H9 (cell line): ENCODE measurements around the gene MBP. TPM values are rescaled to one million over a fixed set of nuclear protein-coding genes. Genes with fewer than 3 reads are reported as not detected.

ENCODE experiments used
- DNase-seq: peaks from one replicate; pipeline ENCODE4 v3.0.0-alpha.2; 2017
- H2AFZ ChIP-seq: one replicate; pipeline ENCODE4 v1.6.1; 2013; ENCODE audit warnings: mild to moderate bottlenecking, low read length, control low read depth, moderate library complexity
- H2AK5ac ChIP-seq: 2 replicates; pipeline ENCODE4 v1.6.1; 2013; ENCODE audit warnings: low read length, control low read depth, mixed read lengths; ENCODE audit not compliant: insufficient read length
- H2BK120ac ChIP-seq: one replicate; pipeline ENCODE4 v1.6.1; 2013; ENCODE audit warnings: low read depth, mild to moderate bottlenecking, low read length, control low read depth, inconsistent platforms; ENCODE audit not compliant: poor library complexity, severe bottlenecking
- H2BK12ac ChIP-seq: 2 replicates; pipeline ENCODE4 v1.6.1; 2013; ENCODE audit warnings: low read length, control low read depth, mixed read lengths, low read depth; ENCODE audit not compliant: insufficient read length
- H2BK15ac ChIP-seq: 2 replicates; pipeline ENCODE4 v1.6.1; 2013; ENCODE audit warnings: low read depth, low read length, control low read depth
- H2BK20ac ChIP-seq: one replicate; pipeline ENCODE4 v1.6.1; 2013; ENCODE audit warnings: low read depth, mild to moderate bottlenecking, low read length, control low read depth, inconsistent platforms; ENCODE audit not compliant: poor library complexity, severe bottlenecking
- H2BK5ac ChIP-seq: 2 replicates; pipeline ENCODE4 v1.6.1; 2013; ENCODE audit warnings: low read length, control low read depth, mixed read lengths; ENCODE audit not compliant: insufficient read length
- H3K14ac ChIP-seq: 2 replicates; pipeline ENCODE4 v1.6.1; 2013; ENCODE audit warnings: low read length, control low read depth; ENCODE audit not compliant: insufficient read depth
- H3K18ac ChIP-seq: 2 replicates; pipeline ENCODE4 v1.6.1; 2013; ENCODE audit warnings: low read depth, mild to moderate bottlenecking, mixed read lengths, low read length, control low read depth; ENCODE audit not compliant: insufficient read length
- H3K23ac ChIP-seq: 2 replicates; pipeline ENCODE4 v1.6.1; 2013; ENCODE audit warnings: low read length, control low read depth, mixed read lengths, low read depth; ENCODE audit not compliant: insufficient read length
- H3K23me2 ChIP-seq: 2 replicates; pipeline ENCODE4 v1.6.1; 2013; ENCODE audit warnings: low read depth, mild to moderate bottlenecking, mixed read lengths, low read length, control low read depth; ENCODE audit not compliant: insufficient read length, poor library complexity, severe bottlenecking
- H3K27ac ChIP-seq: 2 replicates; pipeline ENCODE4 v1.5.1; 2013; ENCODE audit warnings: low read length, control low read depth, mixed read lengths, low read depth; ENCODE audit not compliant: insufficient read length
- H3K27me3 ChIP-seq: 2 replicates; pipeline ENCODE4 v1.6.1; 2013; ENCODE audit warnings: low read length, control low read depth, inconsistent platforms; ENCODE audit not compliant: insufficient read depth
- H3K4ac ChIP-seq: 2 replicates; pipeline ENCODE4 v1.6.1; 2013; ENCODE audit warnings: low read depth, mild to moderate bottlenecking, control low read depth, inconsistent platforms, low read length, moderate library complexity
- H3K4me1 ChIP-seq: 2 replicates; pipeline ENCODE4 v1.6.1; 2013; ENCODE audit warnings: low read length, control low read depth, inconsistent platforms; ENCODE audit not compliant: insufficient read depth
- H3K4me2 ChIP-seq: 2 replicates; pipeline ENCODE4 v1.6.1; 2013; ENCODE audit warnings: low read length, control low read depth, mixed read lengths; ENCODE audit not compliant: insufficient read length, insufficient read depth
- H3K56ac ChIP-seq: 2 replicates; pipeline ENCODE4 v1.6.1; 2013; ENCODE audit warnings: low read depth, mild to moderate bottlenecking, mixed read lengths, low read length, control low read depth; ENCODE audit not compliant: insufficient read length
- H3K79me1 ChIP-seq: 2 replicates; pipeline ENCODE4 v1.6.1; 2013; ENCODE audit warnings: low read depth, mild to moderate bottlenecking, moderate library complexity, low read length, control low read depth, inconsistent platforms; ENCODE audit not compliant: insufficient read depth, poor library complexity, severe bottlenecking
- H3K79me2 ChIP-seq: 2 replicates; pipeline ENCODE4 v1.6.1; 2013; ENCODE audit warnings: low read length, control low read depth, inconsistent platforms; ENCODE audit not compliant: insufficient read depth
- H3K9ac ChIP-seq: 2 replicates; pipeline ENCODE4 v1.6.1; 2013; ENCODE audit warnings: low read length, control low read depth, mixed read lengths; ENCODE audit not compliant: insufficient read length; ENCODE audit errors: extremely low read depth
- H3K9me3 ChIP-seq: one replicate; pipeline ENCODE4 v1.6.1; 2013; ENCODE audit warnings: low read depth, low read length, inconsistent platforms; ENCODE audit not compliant: control insufficient read depth
- H3T11ph ChIP-seq: one replicate; pipeline ENCODE4 v1.6.1; 2013; ENCODE audit warnings: mild to moderate bottlenecking, low read length, control low read depth, inconsistent platforms
- H4K20me1 ChIP-seq: one replicate; pipeline ENCODE4 v1.6.1; 2013; ENCODE audit not compliant: control insufficient read depth, insufficient read length, insufficient read depth
- H4K5ac ChIP-seq: 2 replicates; pipeline ENCODE4 v1.6.1; 2013; ENCODE audit warnings: low read depth, mild to moderate bottlenecking, mixed read lengths, low read length, control low read depth; ENCODE audit not compliant: insufficient read length
- H4K8ac ChIP-seq: replicated peaks from 2 replicates; pipeline ENCODE4 v1.6.1; 2013; ENCODE audit warnings: low read length, control low read depth, mixed read lengths, low read depth; ENCODE audit not compliant: insufficient read length
- H4K91ac ChIP-seq: 2 replicates; pipeline ENCODE4 v1.6.1; 2013; ENCODE audit warnings: low read depth, mild to moderate bottlenecking, moderate library complexity, mixed read lengths, low read length, control low read depth; ENCODE audit not compliant: insufficient read length
- H3K27ac Mint-ChIP-seq, 3 experiments: 2 replicates in 2 of 3; 3 replicates in 1 of 3; pipeline ENCODE4 v1.8.0; 2020 to 2021; ENCODE audit warnings: mixed read lengths in 3 of 3, mild to moderate bottlenecking in 1 of 3, moderate library complexity in 1 of 3
- H3K27me3 Mint-ChIP-seq: 2 replicates; pipeline ENCODE4 v1.8.0; 2021; ENCODE audit warnings: low read depth, mild to moderate bottlenecking, moderate library complexity, mixed read lengths
- H3K36me3 Mint-ChIP-seq, 3 experiments: 2 replicates in 2 of 3; 3 replicates in 1 of 3; pipeline ENCODE4 v1.8.0; 2020 to 2021; ENCODE audit warnings: low read depth in 3 of 3, mixed read lengths in 3 of 3; ENCODE audit not compliant: insufficient read depth in 1 of 3
- H3K4me1 Mint-ChIP-seq, 2 experiments: 2 replicates each; pipeline ENCODE4 v1.8.0; 2020; ENCODE audit warnings: mixed read lengths in 2 of 2
- H3K4me3 Mint-ChIP-seq, 2 experiments: 2 replicates in 1 of 2; 3 replicates in 1 of 2; pipeline ENCODE4 v1.8.0; 2020 to 2021; ENCODE audit warnings: mild to moderate bottlenecking in 2 of 2, mixed read lengths in 2 of 2, moderate library complexity in 1 of 2
- H3K9me3 Mint-ChIP-seq, 2 experiments: 2 replicates in 1 of 2; 3 replicates in 1 of 2; pipeline ENCODE4 v1.8.0; 2020; ENCODE audit warnings: mild to moderate bottlenecking in 2 of 2, mixed read lengths in 2 of 2, moderate library complexity in 1 of 2
- WGBS: extraction: QIAGEN DNeasy Blood & Tissue Kit; methylation state at CpG from one replicate; pipeline ENCODE4 v1.1.7; 2013; ENCODE audit warnings: missing lambda C conversion rate, low lambda C conversion rate, mixed read lengths; ENCODE audit not compliant: insufficient read length; ENCODE audit errors: extremely low coverage; 5-methylcytosine and 5-hydroxymethylcytosine counted together
- total RNA-seq: library from RNA; stranded (reverse); gene quantifications from 2 replicates; pipeline ENCODE4 v1.2.1, GENCODE V29; 2021
- TF ChIP-seq, protein P1 (sequence below): fragments of 200-600 bp; sonication (generic); conservative IDR thresholded peaks from 3 replicates; pipeline ENCODE4 v1.8.0; 2021; ENCODE audit warnings: antibody characterized with exemption, mild to moderate bottlenecking

MBP gene
- total RNA-seq, 1 experiment from 2014 or later = 8.6 TPM

DNA sequence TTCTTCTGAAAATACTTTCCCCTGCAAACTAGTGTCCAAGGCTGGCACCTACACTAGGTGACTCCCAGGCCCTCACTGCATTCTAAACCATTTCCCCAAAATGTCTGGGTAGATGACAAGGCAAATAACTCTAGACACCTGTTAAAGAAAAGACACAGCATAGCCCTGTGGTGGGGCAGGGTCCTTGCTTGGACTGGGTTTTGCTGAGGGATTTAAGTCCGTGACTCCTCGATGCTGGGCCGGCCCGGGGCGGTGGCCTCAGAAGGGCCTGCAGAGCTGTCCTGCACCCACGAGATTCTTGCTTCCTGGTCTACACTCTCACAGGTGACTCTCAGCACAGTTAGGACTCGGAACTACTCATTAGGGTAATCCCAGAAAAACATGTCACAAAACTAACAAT, 55.2 kb downstream of the MBP start:
- no peaks in the 10 kb centered on the region for H3K79me1 ChIP-seq
- no peaks in the 10 kb centered on the region for H3K23me2 ChIP-seq
- no peak overlapping the region for H3T11ph ChIP-seq
- H3K36me3 Mint-ChIP-seq = no peaks in the 10 kb centered on the region; a peak in 1 of 7 replicates
- no peaks in the 10 kb centered on the region for H3K79me2 ChIP-seq
- no peaks in the 10 kb centered on the region for H3K27me3 Mint-ChIP-seq
- H3K9ac ChIP-seq = no peak overlapping the region
- H2BK15ac ChIP-seq = no peak overlapping the region
- no peak overlapping the region for H3K4me3 Mint-ChIP-seq
- H3K9me3 ChIP-seq = no peaks in the 10 kb centered on the region
- peak; percentile 12 for DNase-seq
- no peak overlapping the region for H4K8ac ChIP-seq
- H4K5ac ChIP-seq = no peak overlapping the region
- no peak overlapping the region for H3K4me2 ChIP-seq
- no peak overlapping the region for H2BK12ac ChIP-seq
- H3K56ac ChIP-seq = no peak overlapping the region
- no peaks in the 10 kb centered on the region for H4K20me1 ChIP-seq
- H3K4me1 ChIP-seq = peaks cover 3% of the 10 kb centered on the region; the same call in 1 of the 2 replicates
- no peaks in the 10 kb centered on the region for H3K27me3 ChIP-seq
- no peak overlapping the region for H2BK20ac ChIP-seq
- H2BK5ac ChIP-seq = no peak overlapping the region
- no peak overlapping the region for H4K91ac ChIP-seq
- H3K9me3 Mint-ChIP-seq = no peaks in the 10 kb centered on the region
- H3K14ac ChIP-seq = no peak overlapping the region
- peaks cover 5 to 7% of the 10 kb centered on the region in 2 experiments; a peak in 3 of 4 replicates for H3K4me1 Mint-ChIP-seq
- H3K4ac ChIP-seq = no peak overlapping the region
- H2AK5ac ChIP-seq = no peak overlapping the region
- no peak overlapping the region for H3K23ac ChIP-seq
- H3K27ac Mint-ChIP-seq = no peak overlapping the region; a peak in 1 of 7 replicates
- H3K18ac ChIP-seq = no peak overlapping the region
- H2AFZ ChIP-seq = no peak overlapping the region
- TF ChIP-seq, protein P1, sequence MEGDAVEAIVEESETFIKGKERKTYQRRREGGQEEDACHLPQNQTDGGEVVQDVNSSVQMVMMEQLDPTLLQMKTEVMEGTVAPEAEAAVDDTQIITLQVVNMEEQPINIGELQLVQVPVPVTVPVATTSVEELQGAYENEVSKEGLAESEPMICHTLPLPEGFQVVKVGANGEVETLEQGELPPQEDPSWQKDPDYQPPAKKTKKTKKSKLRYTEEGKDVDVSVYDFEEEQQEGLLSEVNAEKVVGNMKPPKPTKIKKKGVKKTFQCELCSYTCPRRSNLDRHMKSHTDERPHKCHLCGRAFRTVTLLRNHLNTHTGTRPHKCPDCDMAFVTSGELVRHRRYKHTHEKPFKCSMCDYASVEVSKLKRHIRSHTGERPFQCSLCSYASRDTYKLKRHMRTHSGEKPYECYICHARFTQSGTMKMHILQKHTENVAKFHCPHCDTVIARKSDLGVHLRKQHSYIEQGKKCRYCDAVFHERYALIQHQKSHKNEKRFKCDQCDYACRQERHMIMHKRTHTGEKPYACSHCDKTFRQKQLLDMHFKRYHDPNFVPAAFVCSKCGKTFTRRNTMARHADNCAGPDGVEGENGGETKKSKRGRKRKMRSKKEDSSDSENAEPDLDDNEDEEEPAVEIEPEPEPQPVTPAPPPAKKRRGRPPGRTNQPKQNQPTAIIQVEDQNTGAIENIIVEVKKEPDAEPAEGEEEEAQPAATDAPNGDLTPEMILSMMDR = no peak
- WGBS = no CpG with 5 or more reads among the region's 7 CpGs
- H2BK120ac ChIP-seq = no peak overlapping the region
- no peak overlapping the region for H3K27ac ChIP-seq
